GM12865 (cell line): Measurements from ENCODE around the gene PTPRM.

ENCODE experiments used
- DNase-seq: peaks from one replicate; pipeline ENCODE4 v3.0.0; 2010; ENCODE audit warnings: low read depth
- H3K4me3 ChIP-seq: 2 replicates; pipeline ENCODE4 v1.5.1; 2011; ENCODE audit warnings: mild to moderate bottlenecking, low read depth, low read length, control low read depth
- CTCF ChIP-seq: IDR thresholded peaks from 2 replicates; pipeline ENCODE4 v1.5.1; 2011; ENCODE audit warnings: low read length, control low read depth, low read depth, inconsistent platforms; ENCODE audit not compliant: insufficient read depth; ENCODE audit errors: missing control alignments

PTPRM gene

DNA sequence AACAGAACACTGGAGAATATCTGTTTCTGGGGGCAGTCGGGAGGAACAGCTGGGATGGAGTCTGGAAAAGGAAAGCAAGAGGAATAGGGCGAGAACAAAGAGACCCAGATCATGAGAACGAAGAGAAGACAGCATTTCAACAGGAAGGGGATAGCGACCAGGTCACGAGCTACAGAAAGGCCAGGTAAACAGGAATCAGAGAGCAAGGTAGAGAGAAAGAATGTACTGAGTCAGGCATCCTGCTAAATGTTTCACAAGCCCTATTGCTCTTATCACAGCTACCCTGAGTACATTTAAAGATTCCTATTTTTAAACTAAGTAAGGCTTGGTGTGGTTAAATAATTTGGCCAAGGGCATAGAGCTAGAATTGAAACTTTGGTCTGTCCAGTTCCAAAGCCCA is 787.2 kb downstream of the PTPRM start:
- DNase-seq: no peak
- no peak overlapping the region for H3K4me3 ChIP-seq
- TF ChIP-seq CTCF: no peak

DNA sequence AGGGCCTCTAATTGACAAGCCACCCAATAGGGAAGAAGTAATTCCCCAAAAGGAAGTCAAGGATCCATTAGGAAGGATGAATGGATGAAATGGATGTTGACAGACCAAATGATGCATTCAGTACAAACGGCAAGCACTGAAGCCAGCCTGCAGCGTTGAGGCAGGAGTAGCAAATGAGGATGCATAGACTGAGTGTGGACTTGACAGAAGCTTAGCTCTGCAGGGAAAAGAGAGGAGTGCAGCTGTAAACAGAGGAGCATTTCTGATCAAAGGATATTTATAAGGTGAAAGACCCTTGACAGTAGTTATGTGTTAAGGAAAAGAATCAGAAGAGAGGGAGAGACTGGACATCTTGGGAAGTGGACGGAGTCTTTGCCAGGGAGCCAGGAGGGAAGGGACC is 788.9 kb downstream of the PTPRM start:
- TF ChIP-seq CTCF: no peak
- no peak overlapping the region for H3K4me3 ChIP-seq
- no peak for DNase-seq

DNA sequence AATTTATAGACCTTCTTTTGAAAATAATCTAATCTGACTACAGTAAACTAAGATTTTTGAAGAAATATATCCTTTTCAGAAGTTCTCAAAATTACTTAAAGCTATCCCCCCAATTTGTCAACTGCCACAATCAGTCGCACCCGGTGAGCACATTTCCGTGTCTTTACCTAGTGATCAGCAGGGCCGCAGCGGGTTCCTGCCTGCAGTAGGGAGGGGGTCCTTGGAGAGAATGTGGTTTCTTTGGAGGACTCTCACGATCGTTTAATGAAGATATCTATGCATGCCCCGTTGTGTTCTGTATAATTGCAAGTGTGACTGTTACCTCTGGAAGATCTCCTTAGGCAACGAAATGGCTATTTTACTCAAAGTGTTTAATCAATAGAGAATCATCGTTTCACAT is 790.2 kb downstream of the PTPRM start:
- DNase-seq: no peak
- no peak overlapping the region for H3K4me3 ChIP-seq
- TF ChIP-seq CTCF: no peak

DNA sequence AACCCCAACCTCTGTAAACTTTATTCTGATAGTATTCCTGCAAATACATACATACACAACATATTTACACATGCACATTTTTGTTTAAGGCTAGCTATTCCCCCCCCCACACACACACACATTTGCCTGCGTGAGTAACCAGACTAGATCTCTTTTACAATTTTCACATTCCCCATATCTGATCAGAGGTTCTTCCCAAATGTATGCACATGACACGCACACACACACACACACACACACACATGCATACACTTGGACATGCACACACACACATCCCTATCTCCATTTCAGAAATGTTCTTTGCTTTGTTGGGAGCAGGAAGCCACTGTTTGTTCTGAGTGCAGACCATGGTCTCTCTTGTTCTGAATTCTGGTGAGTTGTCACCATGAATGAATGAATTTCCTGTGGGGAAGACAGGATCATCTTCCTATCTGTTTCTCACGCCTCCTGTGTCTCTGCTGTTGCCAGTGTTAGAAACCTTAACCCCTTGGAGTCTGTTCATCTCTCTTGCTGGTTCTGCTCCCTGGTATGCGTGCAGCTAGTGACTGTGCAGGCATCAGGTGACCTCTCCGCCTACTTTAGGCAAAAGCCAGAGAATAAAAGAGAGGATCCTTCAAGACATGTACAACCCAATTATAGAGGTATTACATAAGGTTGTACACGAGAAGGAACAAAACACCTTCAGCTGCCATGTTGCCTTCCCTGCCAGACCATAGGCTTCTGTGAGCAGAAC is 791.1 kb downstream of the PTPRM start:
- TF ChIP-seq CTCF: no peak
- DNase-seq: no peak
- H3K4me3 ChIP-seq: no peak overlapping the region

- H3K4me3 ChIP-seq: no peak overlapping the region
- no peak for DNase-seq
- TF ChIP-seq CTCF: no peak
Measured at GRCh38 chr18:8359076-8359475, 792.0 kb downstream of the PTPRM start.

DNA sequence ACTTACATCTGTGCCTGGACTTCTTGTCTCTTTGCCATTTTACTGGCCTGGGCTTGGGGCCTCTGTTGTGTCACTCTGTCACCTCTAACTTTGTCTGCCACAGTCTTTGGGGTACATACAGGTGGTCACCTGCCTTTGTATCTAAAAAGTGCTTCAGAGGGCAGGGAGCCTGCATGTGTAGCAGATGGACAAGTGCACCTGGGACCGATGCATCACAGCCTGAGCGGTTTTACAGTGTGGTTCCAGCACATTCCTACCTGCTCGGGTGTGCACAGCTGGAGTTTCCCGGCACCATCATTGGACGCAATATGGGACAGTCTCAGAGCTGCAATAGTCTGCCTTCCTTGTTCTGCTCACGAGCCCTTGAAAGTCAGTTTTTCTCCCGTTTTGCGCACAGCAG is 792.4 kb downstream of the PTPRM start:
- H3K4me3 ChIP-seq: no peak overlapping the region
- TF ChIP-seq CTCF: no peak
- DNase-seq: no peak

DNA sequence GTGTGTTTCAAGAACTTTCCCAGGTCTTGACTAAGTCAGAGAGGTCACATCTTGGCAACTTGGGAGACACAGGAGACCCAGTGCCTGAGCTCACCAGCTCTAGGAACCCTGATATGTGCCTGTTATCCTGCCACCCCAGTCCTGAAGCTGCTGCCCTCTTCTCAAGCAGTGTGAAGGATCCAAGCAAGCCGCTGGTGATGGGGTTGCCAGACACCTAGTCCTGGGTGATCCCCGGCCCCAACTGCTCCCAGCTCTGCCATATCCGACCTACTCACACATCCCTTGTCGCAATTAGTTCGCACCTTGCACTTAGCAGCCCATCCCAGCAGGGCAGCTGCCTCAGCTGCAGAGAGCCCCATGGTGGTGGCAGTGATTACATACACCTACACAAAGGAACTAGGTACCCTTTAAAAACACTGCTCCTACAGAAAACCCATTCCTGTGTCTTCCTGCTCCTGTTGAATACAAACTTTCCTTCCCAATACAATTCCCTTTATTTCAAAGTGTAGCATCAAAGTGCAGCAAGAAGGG is 794.9 kb downstream of the PTPRM start:
- TF ChIP-seq CTCF: no peak
- H3K4me3 ChIP-seq: no peak overlapping the region
- no peak for DNase-seq
